GM18870 (cell line): ENCODE data around the gene USP2.

Experiments
- ATAC-seq: cut with Tn5 transposase; IDR thresholded peaks from one replicate; pipeline ENCODE4 v1.9.1; 2021; ENCODE audit warnings: moderate library complexity; ENCODE audit not compliant: unreplicated experiment

Gene USP2

GRCh38 chr11:119377961-119378667 is 3.4 kb downstream of the USP2 start:
- ATAC-seq = no peak

GRCh38 chr11:119377112-119377901 is 4.2 kb downstream of the USP2 start:
- ATAC-seq = no peak

- ATAC-seq = no peak
Measured at GRCh38 chr11:119376197-119376847, 5.2 kb downstream of the USP2 start.

GRCh38 chr11:119375337-119376196 is 5.9 kb downstream of the USP2 start:
- ATAC-seq = no peak

GRCh38 chr11:119374632-119375336 is 6.7 kb downstream of the USP2 start:
- ATAC-seq = no peak

- ATAC-seq = no peak
Measured at GRCh38 chr11:119373921-119374631, 7.4 kb downstream of the USP2 start.

- no peak for ATAC-seq
Measured at GRCh38 chr11:119373059-119373920, 8.2 kb downstream of the USP2 start.

GRCh38 chr11:119372260-119373058 is 9.0 kb downstream of the USP2 start:
- ATAC-seq = no peak

GRCh38 chr11:119371778-119372182 is 9.7 kb downstream of the USP2 start:
- ATAC-seq = no peak

- no peak for ATAC-seq
Measured at GRCh38 chr11:119371067-119371601, 10.4 kb downstream of the USP2 start.

- ATAC-seq = no peak
Measured at GRCh38 chr11:119370486-119371046, 10.9 kb downstream of the USP2 start.

- ATAC-seq = no peak
Measured at GRCh38 chr11:119369132-119369925, 12.2 kb downstream of the USP2 start.

GRCh38 chr11:119368121-119369034 is 13.1 kb downstream of the USP2 start:
- no peak for ATAC-seq

- ATAC-seq = no peak
Measured at GRCh38 chr11:119367661-119368120, 13.8 kb downstream of the USP2 start.
